ENCODE data around the gene ALG12. TPM values are rescaled to one million over a fixed set of nuclear protein-coding genes. Genes with fewer than 3 reads are reported as not detected.

ALG12 gene
- total and polyA plus RNA-seq, 2 of the 13 experiments (the other 11 are each of a cell fraction or from before 2014, with no cell fraction given) = 7.8 to 15.8 TPM

DNA sequence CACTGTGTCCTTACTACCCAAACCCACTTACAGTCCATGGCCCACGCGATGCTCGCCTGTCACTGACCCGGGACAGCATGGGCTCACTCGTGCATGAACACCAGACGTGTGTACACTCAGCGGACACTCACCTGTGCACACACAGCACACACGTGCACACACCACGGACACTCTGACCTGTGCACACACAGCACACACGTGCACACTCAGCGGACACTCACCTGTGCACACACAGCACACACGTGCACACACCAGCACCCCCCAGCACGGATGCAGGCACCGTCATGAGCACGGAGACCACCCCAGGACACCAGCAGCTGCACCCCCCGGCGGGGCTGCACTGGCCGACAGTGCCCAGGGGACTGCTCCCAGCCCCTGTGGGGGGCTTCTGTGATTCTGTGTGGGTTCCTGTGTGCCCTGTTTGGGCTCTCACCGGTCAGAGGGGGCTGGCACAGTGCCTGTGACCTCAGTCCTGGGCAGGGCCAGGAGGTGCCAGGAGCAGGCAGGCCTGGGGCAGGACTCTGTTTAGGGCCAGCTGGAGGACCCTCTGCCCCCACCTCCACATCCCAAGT is 20.4 kb upstream of the ALG12 start:
- no peak for TF ChIP-seq ZNF780A (CRISPR knock-in tag; IDR thresholded peaks at IDR 0.05)
- TF ChIP-seq TBX3 (IDR thresholded peaks at IDR 0.05; ENCODE audit: borderline replicate concordance) = no peak
- 0 out of 2 replicates have a peak, but pooled peaks have one; percentile 51 for TF ChIP-seq ZNF713 (CRISPR knock-in tag; IDR thresholded peaks at IDR 0.05)
- no peak for TF ChIP-seq ZFX (CRISPR knock-in tag; IDR thresholded peaks at IDR 0.05; ENCODE audit: low read depth)
- TF ChIP-seq ZNF451 (CRISPR knock-in tag; IDR thresholded peaks at IDR 0.05) = 0 out of 2 replicates have a peak, but pooled peaks have one; percentile 19
- no peak for TF ChIP-seq MBD4 (IDR thresholded peaks at IDR 0.05; ENCODE audit: borderline replicate concordance, low read length)
- TF ChIP-seq ZSCAN21 (CRISPR knock-in tag; IDR thresholded peaks at IDR 0.05; ENCODE audit: borderline replicate concordance) = 0 out of 2 replicates have a peak, but pooled peaks have one; percentile 11
- TF ChIP-seq, protein P1, sequence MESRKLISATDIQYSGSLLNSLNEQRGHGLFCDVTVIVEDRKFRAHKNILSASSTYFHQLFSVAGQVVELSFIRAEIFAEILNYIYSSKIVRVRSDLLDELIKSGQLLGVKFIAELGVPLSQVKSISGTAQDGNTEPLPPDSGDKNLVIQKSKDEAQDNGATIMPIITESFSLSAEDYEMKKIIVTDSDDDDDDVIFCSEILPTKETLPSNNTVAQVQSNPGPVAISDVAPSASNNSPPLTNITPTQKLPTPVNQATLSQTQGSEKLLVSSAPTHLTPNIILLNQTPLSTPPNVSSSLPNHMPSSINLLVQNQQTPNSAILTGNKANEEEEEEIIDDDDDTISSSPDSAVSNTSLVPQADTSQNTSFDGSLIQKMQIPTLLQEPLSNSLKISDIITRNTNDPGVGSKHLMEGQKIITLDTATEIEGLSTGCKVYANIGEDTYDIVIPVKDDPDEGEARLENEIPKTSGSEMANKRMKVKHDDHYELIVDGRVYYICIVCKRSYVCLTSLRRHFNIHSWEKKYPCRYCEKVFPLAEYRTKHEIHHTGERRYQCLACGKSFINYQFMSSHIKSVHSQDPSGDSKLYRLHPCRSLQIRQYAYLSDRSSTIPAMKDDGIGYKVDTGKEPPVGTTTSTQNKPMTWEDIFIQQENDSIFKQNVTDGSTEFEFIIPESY (CRISPR knock-in tag; IDR thresholded peaks at IDR 0.05) = no peak
- TF ChIP-seq BHLHE40 (IDR thresholded peaks at IDR 0.05; ENCODE audit: low read length) = 0 out of 2 replicates have a peak, but pooled peaks have one; percentile 19
- no peak for TF ChIP-seq ZNF777 (CRISPR knock-in tag; IDR thresholded peaks at IDR 0.05)
- peak overlapping the region; percentile 24; the same call in 1 of the 2 replicates for H3K9ac ChIP-seq (ENCODE audit: insufficient read depth, low read depth, low read length)

More for the DNA sequence above, 20.4 kb upstream of the ALG12 start:
- Histone ChIP-seq H3K27ac (ENCODE audit: extremely low read length, insufficient read depth, low read length) (peak overlapping the region; percentile 80), H3K27me3 (ENCODE audit: control insufficient read depth in 1 of 2, insufficient read depth in 2 of 2, low read length in 2 of 2) (no peaks in the 10 kb centered on the region; a peak in 1 of 5 replicates), H3K4me2 (ENCODE audit: low read depth, low read length) (peak overlapping the region; percentile 77), H3K4me3 (replicated peaks in 1 of 3; ENCODE audit: insufficient read depth in 1 of 3, low read depth in 2 of 3, low read length in 3 of 3) (peak overlapping the region in 1 of 3 experiments; percentile 63; a peak in 1 of 6 replicates), H4K20me1 (ENCODE audit: insufficient read depth, low read length) (no peaks in the 10 kb centered on the region), H3K79me2 (ENCODE audit: insufficient read depth, low read length) (peaks cover under 1% of the 10 kb centered on the region), H3K36me3 (replicated peaks in 1 of 2; ENCODE audit: control insufficient read depth in 1 of 2, insufficient read depth in 2 of 2, low read length in 2 of 2) (no peaks in the 10 kb centered on the region), H2AFZ (ENCODE audit: low read length) (no peak overlapping the region), H3K4me1 (ENCODE audit: insufficient read depth, low read length) (peaks cover 86% of the 10 kb centered on the region), H3K9me3 (ENCODE audit: low read length) (no peaks in the 10 kb centered on the region)
- POLR2A ChIA-PET = interaction anchor here (2.1 to 10.5 kb wide), 5 partner anchors 13 to 32 kb away, joined by 6 to 283 read pairs (median 59); partner anchors contain the start of gene PIM3
- BruUV-seq (replicated peaks) = no TSS peak
- intact Hi-C loops (cut with micrococcal nuclease; ENCODE audit: unreplicated experiment) (loop anchor here (1.0 kb wide), 1 partner anchor 10 kb away; no protein-coding TSS in a partner anchor), in situ Hi-C loops (cut with HindIII; ENCODE audit: extremely low pct_ligation_motif_present, low pct_unique_long_range_greater_than_20kb) (no loop called here)
- 96% methylated on average over 13 of the region's 19 CpGs for WGBS (ENCODE audit: low lambda C conversion rate)
- no peak for ATAC-seq
- no peak for DNase-seq (ENCODE audit: low spot score)
- FAIRE-seq = no peak
- CTCF ChIA-PET (ENCODE audit: low intra/inter-chr PET ratio, low total read pairs) = no interaction called here
